HEK293T (cell line): ENCODE measurements around the gene RMP24.
"Not testable (repeated sequence)": the region's sequence is repeated elsewhere in the genome, so short reads cannot be mapped to it uniquely, and the experiment has no call there.

Experiments
- CTCF ChIA-PET: fragments of 350-600 bp; formaldehyde crosslinking; extraction: SDS; loops from one replicate; lab custom pipeline; 2021; ENCODE audit warnings: antibody characterized with exemption, inconsistent platforms; lab: Yijun Ruan, JAX
- POLR2A ChIA-PET: fragments of 350-600 bp; formaldehyde crosslinking; extraction: SDS; loops from one replicate; lab custom pipeline; 2020; ENCODE audit warnings: antibody characterized with exemption, inconsistent platforms; lab: Yijun Ruan, JAX
- DNase-seq: peaks from one replicate; pipeline ENCODE4 v3.0.0; 2012; ENCODE audit warnings: mixed read lengths; ENCODE audit errors: extremely low spot score
- ARNT ChIP-seq: fragments of 450-650 bp; IDR thresholded peaks from 2 replicates; pipeline ENCODE4 v1.6.1; 2017; ENCODE audit warnings: mild to moderate bottlenecking
- BHLHE40 ChIP-seq: fragments of 450-650 bp; IDR thresholded peaks from 2 replicates; pipeline ENCODE4 v1.6.1; 2016; ENCODE audit warnings: mild to moderate bottlenecking, moderate library complexity, borderline replicate concordance
- CTBP1 ChIP-seq: fragments of 450-650 bp; IDR thresholded peaks from 2 replicates; pipeline ENCODE4 v1.6.1; 2016; ENCODE audit warnings: borderline replicate concordance
- ELF4 ChIP-seq: fragments of 450-650 bp; IDR thresholded peaks from 2 replicates; pipeline ENCODE4 v1.6.1; 2017; ENCODE audit warnings: antibody characterized with exemption
- FOXA1 ChIP-seq: fragments of 450-650 bp; IDR thresholded peaks from 2 replicates; pipeline ENCODE4 v1.6.1; 2016; ENCODE audit warnings: mild to moderate bottlenecking
- FOXK2 ChIP-seq: fragments of 450-650 bp; IDR thresholded peaks from 2 replicates; pipeline ENCODE4 v1.6.1; 2016; ENCODE audit warnings: mild to moderate bottlenecking
- FOXM1 ChIP-seq: fragments of 450-650 bp; IDR thresholded peaks from 2 replicates; pipeline ENCODE4 v1.6.1; 2017; ENCODE audit warnings: mild to moderate bottlenecking, borderline replicate concordance
- HDGF ChIP-seq: fragments of 450-650 bp; IDR thresholded peaks from 2 replicates; pipeline ENCODE4 v1.6.1; 2017; ENCODE audit warnings: antibody characterized with exemption, borderline replicate concordance
- L3MBTL2 ChIP-seq: fragments of 450-650 bp; conservative IDR thresholded peaks from 2 replicates; pipeline ENCODE4 v1.6.1; 2016; ENCODE audit warnings: mild to moderate bottlenecking
- LEF1 ChIP-seq: fragments of 450-650 bp; IDR thresholded peaks from 2 replicates; pipeline ENCODE4 v1.6.1; 2017; ENCODE audit warnings: mild to moderate bottlenecking, borderline replicate concordance
- NFRKB ChIP-seq: fragments of 450-650 bp; IDR thresholded peaks from 2 replicates; pipeline ENCODE4 v1.6.1; 2016; ENCODE audit warnings: mild to moderate bottlenecking, moderate library complexity
- PKNOX1 ChIP-seq: fragments of 450-650 bp; IDR thresholded peaks from 2 replicates; pipeline ENCODE4 v1.6.1; 2016
- SP1 ChIP-seq: fragments of 450-650 bp; IDR thresholded peaks from 2 replicates; pipeline ENCODE4 v1.6.1; 2017
- SUZ12 ChIP-seq: fragments of 450-650 bp; IDR thresholded peaks from 2 replicates; pipeline ENCODE4 v1.6.1; 2016; ENCODE audit warnings: mild to moderate bottlenecking
- TARDBP ChIP-seq: fragments of 450-650 bp; IDR thresholded peaks from 2 replicates; pipeline ENCODE4 v1.6.1; 2016
- ZNF384 ChIP-seq: fragments of 450-650 bp; IDR thresholded peaks from 2 replicates; pipeline ENCODE4 v1.6.1; 2016

The RMP24 gene

GRCh38 chr18:36012891-36013290 lies 40.4 kb downstream of the RMP24 start:
- CTCF ChIA-PET = interaction anchor here (0.6 kb wide), 1 partner anchor 272 kb away, joined by 3 read pairs; no protein-coding TSS in a partner anchor
- DNase-seq = no peak
- POLR2A ChIA-PET = no interaction called here
- TF ChIP-seq FOXM1 = no peak
- no peak for TF ChIP-seq L3MBTL2
- TF ChIP-seq SUZ12 = no peak
- TF ChIP-seq ARNT = no peak
- no peak for TF ChIP-seq HDGF
- no peak for TF ChIP-seq TARDBP

GRCh38 chr18:36015629-36016028 lies 43.1 kb downstream of the RMP24 start:
- DNase-seq = no peak
- ChIA-PET POLR2A (no interaction called here), CTCF (no interaction called here)
- TF ChIP-seq ZNF384 (no peak), ELF4 (no peak), FOXA1 (no peak), FOXK2 (no peak), ARNT (no peak), FOXM1 (no peak), SP1 (no peak), BHLHE40 (no peak), NFRKB (no peak), SUZ12 (no peak), TARDBP (no peak), LEF1 (no peak), PKNOX1 (no peak), CTBP1 (no peak)

GRCh38 chr18:36017232-36017631 lies 44.8 kb downstream of the RMP24 start:
- CTCF ChIA-PET = interaction anchor here (0.7 to 3.1 kb wide), 13 partner anchors 8 to 268 kb away, joined by 3 to 13 read pairs (median 4); no protein-coding TSS in a partner anchor
- POLR2A ChIA-PET = interaction anchor here (0.6 to 1.0 kb wide), 3 partner anchors 45 to 112 kb away, joined by 3 to 5 read pairs (median 3); partner anchors contain the start of genes ELP2, RMP24, RPRD1A and SLC39A6
- no peak for TF ChIP-seq SUZ12
- no peak for TF ChIP-seq SP1
- no peak for TF ChIP-seq ARNT
- no peak for TF ChIP-seq CTBP1
- no peak for TF ChIP-seq ELF4
- no peak for TF ChIP-seq L3MBTL2
- no peak for DNase-seq

- CTCF ChIA-PET = interaction anchor here (1.0 to 3.1 kb wide), 2 partner anchors 76 to 265 kb away, joined by 3 to 13 read pairs; no protein-coding TSS in a partner anchor
- no peak for TF ChIP-seq PKNOX1
- no peak for TF ChIP-seq HDGF
- TF ChIP-seq ARNT = no peak
- no peak for TF ChIP-seq LEF1
- no peak for TF ChIP-seq BHLHE40
- no peak for TF ChIP-seq FOXK2
- no peak for TF ChIP-seq ZNF384
- no peak for TF ChIP-seq NFRKB
- DNase-seq = no peak
- POLR2A ChIA-PET = no interaction called here
These were observed 47.8 kb downstream of the RMP24 start for GRCh38 chr18:36020174-36020711.

GRCh38 chr18:36023336-36023735 lies 50.9 kb downstream of the RMP24 start:
- ChIA-PET POLR2A (no interaction called here), CTCF (no interaction called here)
- no peak for DNase-seq
- TF ChIP-seq FOXA1 (no peak), SP1 (no peak), NFRKB (no peak), PKNOX1 (no peak), SUZ12 (no peak), ZNF384 (no peak), BHLHE40 (no peak), LEF1 (no peak), FOXM1 (no peak), ELF4 (no peak), HDGF (no peak), ARNT (no peak), L3MBTL2 (no peak), TARDBP (no peak)

GRCh38 chr18:36024241-36024640 lies 51.8 kb downstream of the RMP24 start:
- POLR2A ChIA-PET, DNase-seq: not testable (repeated sequence)
- CTCF ChIA-PET = interaction anchor here (0.7 kb wide), 1 partner anchor 1191 kb away, joined by 7 read pairs; no protein-coding TSS in a partner anchor

GRCh38 chr18:36025025-36025424 lies 52.5 kb downstream of the RMP24 start:
- no peak for TF ChIP-seq TARDBP
- TF ChIP-seq SP1 = no peak
- no peak for TF ChIP-seq L3MBTL2
- no peak for TF ChIP-seq CTBP1
- TF ChIP-seq PKNOX1 = no peak
- TF ChIP-seq ELF4 = no peak
- TF ChIP-seq FOXK2 = no peak
- no peak for TF ChIP-seq HDGF
- no peak for TF ChIP-seq ARNT
- no peak for DNase-seq
- POLR2A ChIA-PET = no interaction called here
- CTCF ChIA-PET = no interaction called here
